LNCAP (cell line): ENCODE data around the gene SYNJ2.

Experiments
- CTCF ChIP-seq: fragments of 450-650 bp; IDR thresholded peaks from 2 replicates; pipeline ENCODE4 v1.5.1; 2017; ENCODE audit warnings: mild to moderate bottlenecking

SYNJ2 gene

DNA sequence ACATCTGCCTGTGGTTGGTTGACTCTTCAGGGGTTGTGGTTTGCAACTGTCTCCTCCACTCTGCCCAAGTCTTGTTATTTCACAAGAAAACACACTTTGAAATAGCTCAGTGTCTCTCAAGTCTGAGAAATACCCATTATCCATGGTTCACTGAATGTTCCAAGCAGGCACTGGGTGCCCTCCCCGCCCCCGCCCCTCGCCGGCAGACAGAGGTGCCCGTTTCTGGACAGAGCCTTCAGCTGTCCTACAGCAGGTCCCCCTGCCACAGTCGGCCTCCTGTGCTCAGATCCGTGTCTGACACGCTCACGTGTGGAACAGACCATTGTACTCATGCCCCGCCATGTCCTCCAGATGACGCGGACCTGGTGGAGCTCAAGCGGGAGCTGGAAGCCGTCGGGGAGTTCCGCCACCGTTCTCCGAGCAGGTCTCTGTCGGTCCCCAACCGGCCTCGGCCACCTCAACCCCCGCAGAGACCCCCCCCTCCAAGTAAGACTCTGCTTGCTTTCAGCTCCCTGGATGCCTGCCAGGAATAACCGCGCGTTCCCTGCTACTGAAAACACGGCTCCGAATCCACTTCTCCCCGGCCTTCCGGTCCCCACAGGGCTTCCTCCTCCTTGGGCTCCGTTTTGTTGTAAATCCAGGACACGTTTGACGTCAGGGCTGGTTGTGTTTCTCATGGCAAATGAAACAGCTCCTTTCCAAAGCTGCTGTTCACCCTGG lies 105.0 kb downstream of the SYNJ2 start:
- no peak for TF ChIP-seq CTCF

GRCh38 chr6:158087224-158087867 lies 105.7 kb downstream of the SYNJ2 start:
- no peak for TF ChIP-seq CTCF

GRCh38 chr6:158092806-158093205 lies 111.1 kb downstream of the SYNJ2 start:
- TF ChIP-seq CTCF = no peak

- TF ChIP-seq CTCF = no peak
Measured at GRCh38 chr6:158095031-158095430, 113.4 kb downstream of the SYNJ2 start.

GRCh38 chr6:158095671-158096070 lies 114.0 kb downstream of the SYNJ2 start:
- TF ChIP-seq CTCF = no peak

GRCh38 chr6:158103228-158103627 lies 121.6 kb downstream of the SYNJ2 start:
- no peak for TF ChIP-seq CTCF

DNA sequence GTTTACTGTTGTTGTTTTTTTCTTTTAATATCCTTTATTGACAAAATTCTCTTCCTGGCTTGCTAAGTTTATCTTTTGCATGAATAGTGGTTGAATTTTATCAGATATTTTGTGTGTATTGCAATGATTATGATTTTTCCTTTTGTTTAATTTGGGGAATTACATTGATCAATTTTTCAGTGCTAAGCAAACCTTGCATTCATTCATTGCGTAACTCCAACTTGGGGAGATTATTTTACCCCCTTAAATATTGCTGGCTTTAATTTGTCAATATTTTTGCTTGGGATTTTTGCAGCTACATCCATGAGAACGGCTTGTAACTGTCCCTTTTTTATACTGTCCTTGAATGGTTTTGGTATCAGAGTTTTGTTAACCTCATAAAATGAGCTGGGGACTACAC lies 123.0 kb downstream of the SYNJ2 start:
- no peak for TF ChIP-seq CTCF
